ENCODE data around the gene PIK3C2G. TPM values are rescaled to one million over a fixed set of nuclear protein-coding genes. Genes with fewer than 3 reads are reported as not detected.

The PIK3C2G gene
- total and polyA plus RNA-seq, 2 of the 13 experiments (the other 11 are each of a cell fraction or from before 2014, with no cell fraction given), result not detected

DNA sequence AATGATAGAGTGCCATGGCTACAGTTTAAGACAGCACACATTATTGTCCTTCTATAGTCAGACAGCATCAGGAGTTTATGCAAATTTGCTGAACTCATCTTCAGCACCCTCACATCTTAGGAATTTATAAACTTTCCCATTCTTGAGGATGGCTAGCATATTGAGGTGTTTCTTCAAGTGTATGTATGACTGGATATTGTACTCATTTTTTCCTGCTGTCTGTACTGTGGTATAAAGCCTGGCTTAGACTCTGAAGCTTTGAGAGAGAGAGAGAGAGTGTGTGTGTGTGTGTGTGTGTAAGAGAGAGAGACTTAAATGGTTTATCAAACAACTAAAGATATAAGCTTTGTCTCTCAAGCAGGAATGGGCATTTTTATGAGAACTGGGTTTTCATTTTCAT, 161.6 kb downstream of the PIK3C2G start (continued):
- no peak for TF ChIP-seq PHF5A (CRISPR knock-in tag; IDR thresholded peaks at IDR 0.05; ENCODE audit: low read depth, unreplicated experiment)
- TF ChIP-seq ZBTB3 (CRISPR knock-in tag; IDR thresholded peaks at IDR 0.05; ENCODE audit: borderline replicate concordance, low read depth), result no peak
- TF ChIP-seq, protein P1, sequence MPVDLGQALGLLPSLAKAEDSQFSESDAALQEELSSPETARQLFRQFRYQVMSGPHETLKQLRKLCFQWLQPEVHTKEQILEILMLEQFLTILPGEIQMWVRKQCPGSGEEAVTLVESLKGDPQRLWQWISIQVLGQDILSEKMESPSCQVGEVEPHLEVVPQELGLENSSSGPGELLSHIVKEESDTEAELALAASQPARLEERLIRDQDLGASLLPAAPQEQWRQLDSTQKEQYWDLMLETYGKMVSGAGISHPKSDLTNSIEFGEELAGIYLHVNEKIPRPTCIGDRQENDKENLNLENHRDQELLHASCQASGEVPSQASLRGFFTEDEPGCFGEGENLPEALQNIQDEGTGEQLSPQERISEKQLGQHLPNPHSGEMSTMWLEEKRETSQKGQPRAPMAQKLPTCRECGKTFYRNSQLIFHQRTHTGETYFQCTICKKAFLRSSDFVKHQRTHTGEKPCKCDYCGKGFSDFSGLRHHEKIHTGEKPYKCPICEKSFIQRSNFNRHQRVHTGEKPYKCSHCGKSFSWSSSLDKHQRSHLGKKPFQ (CRISPR knock-in tag; IDR thresholded peaks at IDR 0.05; ENCODE audit: insufficient replicate concordance), result no peak
- no peak for TF ChIP-seq MBD4 (IDR thresholded peaks at IDR 0.05; ENCODE audit: borderline replicate concordance, low read length)
- no peak for TF ChIP-seq BRD4 (CRISPR knock-in tag; IDR thresholded peaks at IDR 0.05)
- no peak for TF ChIP-seq AHDC1 (CRISPR knock-in tag; IDR thresholded peaks at IDR 0.05; ENCODE audit: borderline replicate concordance)
- TF ChIP-seq, protein P2, sequence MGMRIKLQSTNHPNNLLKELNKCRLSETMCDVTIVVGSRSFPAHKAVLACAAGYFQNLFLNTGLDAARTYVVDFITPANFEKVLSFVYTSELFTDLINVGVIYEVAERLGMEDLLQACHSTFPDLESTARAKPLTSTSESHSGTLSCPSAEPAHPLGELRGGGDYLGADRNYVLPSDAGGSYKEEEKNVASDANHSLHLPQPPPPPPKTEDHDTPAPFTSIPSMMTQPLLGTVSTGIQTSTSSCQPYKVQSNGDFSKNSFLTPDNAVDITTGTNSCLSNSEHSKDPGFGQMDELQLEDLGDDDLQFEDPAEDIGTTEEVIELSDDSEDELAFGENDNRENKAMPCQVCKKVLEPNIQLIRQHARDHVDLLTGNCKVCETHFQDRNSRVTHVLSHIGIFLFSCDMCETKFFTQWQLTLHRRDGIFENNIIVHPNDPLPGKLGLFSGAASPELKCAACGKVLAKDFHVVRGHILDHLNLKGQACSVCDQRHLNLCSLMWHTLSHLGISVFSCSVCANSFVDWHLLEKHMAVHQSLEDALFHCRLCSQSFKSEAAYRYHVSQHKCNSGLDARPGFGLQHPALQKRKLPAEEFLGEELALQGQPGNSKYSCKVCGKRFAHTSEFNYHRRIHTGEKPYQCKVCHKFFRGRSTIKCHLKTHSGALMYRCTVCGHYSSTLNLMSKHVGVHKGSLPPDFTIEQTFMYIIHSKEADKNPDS (CRISPR knock-in tag; IDR thresholded peaks at IDR 0.05), result no peak
